Measurements from ENCODE around the gene FOXO4.
"Not testable (repeated sequence)": the region's sequence is repeated elsewhere in the genome, so short reads cannot be mapped to it uniquely, and the experiment has no call there.

Gene FOXO4

DNA sequence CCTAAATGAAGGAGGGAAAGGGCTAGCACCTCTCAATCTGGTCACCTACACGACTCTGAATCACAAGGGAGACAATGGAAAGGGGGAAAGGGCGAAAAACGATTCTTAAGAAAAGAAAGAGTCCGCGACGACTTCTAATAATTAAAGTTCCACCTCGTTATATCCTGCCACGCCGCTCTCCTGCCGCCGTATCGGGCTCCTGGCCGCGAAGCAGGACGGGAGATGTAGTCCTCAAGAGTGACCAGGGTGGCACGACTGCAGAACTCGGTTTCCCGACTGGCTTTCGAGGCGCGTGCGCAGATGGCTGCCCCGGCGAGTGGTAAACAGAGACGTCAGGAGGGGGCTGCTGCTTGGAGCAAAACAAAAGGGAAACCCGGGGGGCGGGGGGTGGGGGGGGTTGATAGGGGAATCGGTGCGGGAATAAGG lies at the start of gene FOXO4:
Gene FOXO4 (plus strand): TSS at position 297 of the 426 bp plus-strand sequence. CDS start 678 bp downstream, outside the sequence.
- peak; percentile 74 for FAIRE-seq

DNA sequence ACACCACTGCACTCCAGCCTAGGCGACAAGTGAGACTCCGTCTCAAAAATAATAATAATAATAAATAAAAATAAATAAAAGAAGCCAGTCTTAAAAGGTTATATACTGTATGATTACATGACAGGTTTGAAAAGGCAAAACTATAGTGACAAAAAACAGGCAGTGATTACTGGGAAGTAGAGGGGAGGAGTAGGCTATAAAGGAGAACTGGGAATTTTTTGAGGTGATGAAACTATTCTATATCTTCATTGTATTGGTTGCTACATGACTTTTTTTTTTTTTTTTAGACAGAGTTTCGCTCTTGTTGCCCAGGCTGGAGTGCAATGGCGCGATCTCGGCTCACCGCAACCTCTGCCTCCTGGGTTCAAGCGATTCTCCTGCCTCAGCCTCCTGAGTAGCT lies 47.8 kb upstream of the FOXO4 start:
- not testable (repeated sequence) for FAIRE-seq

- no peak for FAIRE-seq
Measured at GRCh38 chrX:71052721-71053120, 42.9 kb upstream of the FOXO4 start.

- FAIRE-seq = no peak
Measured at GRCh38 chrX:71053217-71053621, 42.4 kb upstream of the FOXO4 start.

GRCh38 chrX:71056867-71057266 lies 38.8 kb upstream of the FOXO4 start:
- no peak for FAIRE-seq

- no peak for FAIRE-seq
Measured at GRCh38 chrX:71057848-71058530, 37.7 kb upstream of the FOXO4 start.

GRCh38 chrX:71060127-71060526 lies 35.5 kb upstream of the FOXO4 start:
- FAIRE-seq = no peak

DNA sequence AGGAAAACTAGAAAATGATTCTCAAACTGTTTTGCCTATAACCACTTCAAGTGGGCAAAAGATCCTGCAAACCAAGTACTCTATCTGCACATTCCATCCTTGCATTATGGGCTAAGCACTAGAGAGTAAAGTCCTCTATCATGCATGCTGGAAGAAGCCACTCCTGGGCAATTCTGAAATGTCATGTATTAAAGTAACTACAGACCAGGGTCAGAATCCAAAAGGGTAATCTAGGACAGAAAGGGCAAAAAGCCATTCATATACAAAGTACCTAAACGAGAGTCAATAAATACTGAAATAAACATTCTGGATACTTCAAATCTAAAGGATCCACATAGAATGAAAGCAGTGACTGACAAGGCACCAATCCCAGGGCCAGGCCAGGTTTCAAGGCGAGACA lies 28.6 kb upstream of the FOXO4 start:
- FAIRE-seq = no peak

GRCh38 chrX:71067712-71068043 lies 28.0 kb upstream of the FOXO4 start:
- FAIRE-seq = no peak

DNA sequence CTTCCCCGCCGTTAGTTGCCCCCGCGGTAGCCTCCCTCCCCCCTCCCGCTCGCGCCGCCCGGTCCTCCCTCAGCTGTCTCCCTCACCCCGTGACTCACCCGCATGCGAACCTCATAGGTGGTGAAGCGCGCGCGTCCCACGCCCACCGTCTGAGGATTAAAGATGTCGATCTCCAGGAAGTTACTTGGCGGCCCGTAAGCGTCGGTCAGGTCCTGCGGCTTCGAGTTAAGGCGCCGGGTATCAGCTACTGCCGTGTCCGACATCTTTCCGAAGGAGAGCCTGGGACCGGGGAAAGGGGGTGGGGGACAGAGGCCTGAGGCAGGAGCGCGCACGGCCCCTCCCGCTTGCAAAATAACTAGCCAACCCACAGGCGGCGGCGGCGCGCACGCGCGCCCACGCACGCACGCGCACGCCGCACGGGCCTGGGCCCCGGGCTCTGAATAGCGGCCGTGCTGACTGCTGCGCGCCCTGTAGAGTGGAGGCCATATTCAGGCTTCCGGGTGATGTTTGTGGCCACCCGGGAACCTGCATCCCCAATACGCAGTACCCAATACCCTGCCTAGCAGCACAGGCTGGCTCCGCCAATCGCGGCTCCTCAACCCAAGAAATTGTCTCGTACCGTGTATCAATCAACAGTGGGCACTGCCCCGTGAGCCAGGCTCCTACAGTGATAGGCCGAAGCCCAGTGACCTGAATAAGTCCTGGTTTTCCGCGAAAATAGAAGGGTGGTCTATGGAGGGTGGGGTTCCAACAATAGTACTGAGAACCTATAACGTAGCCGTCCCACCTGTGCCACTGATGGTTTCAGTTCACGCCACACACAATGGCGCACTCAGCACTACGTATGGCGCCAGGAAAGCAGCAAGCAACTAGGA lies 27.4 kb upstream of the FOXO4 start, which contains the start of gene SNX12:
Gene SNX12 (minus strand): TSS at position 291 of the 875 bp plus-strand sequence. CDS start 28 bp downstream, at position 263.
- peak; percentile 25 for FAIRE-seq

GRCh38 chrX:71070531-71070930 lies 25.1 kb upstream of the FOXO4 start:
- no peak for FAIRE-seq

GRCh38 chrX:71081330-71082123 lies 14.1 kb upstream of the FOXO4 start:
- no peak for FAIRE-seq

DNA sequence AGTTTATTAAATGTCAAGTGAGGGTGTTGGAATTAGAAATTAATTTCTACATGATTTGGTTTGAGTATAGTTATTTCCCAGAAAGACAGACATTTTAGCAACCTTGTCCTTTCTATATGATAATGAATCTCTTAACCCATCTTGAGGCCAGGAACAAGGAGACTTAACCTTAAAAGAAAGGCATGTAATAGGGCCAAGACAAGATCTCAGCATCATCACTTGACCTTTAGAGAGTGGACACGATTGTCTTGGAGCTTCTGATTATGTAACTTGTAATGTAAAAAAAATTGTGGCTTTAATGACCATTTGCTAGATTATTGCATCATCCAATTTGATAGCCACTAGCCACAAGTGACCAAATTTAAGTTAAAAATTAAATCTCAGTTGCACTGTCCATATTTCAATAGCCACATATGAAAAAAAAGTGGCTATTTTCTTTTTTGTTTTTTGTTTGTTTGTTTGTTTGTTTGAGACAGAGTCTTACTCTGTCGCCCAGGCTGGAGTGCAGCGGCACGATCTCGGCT lies 13.5 kb upstream of the FOXO4 start:
- FAIRE-seq = no peak

- no peak for FAIRE-seq
Measured at GRCh38 chrX:71082822-71083221, 12.8 kb upstream of the FOXO4 start.

DNA sequence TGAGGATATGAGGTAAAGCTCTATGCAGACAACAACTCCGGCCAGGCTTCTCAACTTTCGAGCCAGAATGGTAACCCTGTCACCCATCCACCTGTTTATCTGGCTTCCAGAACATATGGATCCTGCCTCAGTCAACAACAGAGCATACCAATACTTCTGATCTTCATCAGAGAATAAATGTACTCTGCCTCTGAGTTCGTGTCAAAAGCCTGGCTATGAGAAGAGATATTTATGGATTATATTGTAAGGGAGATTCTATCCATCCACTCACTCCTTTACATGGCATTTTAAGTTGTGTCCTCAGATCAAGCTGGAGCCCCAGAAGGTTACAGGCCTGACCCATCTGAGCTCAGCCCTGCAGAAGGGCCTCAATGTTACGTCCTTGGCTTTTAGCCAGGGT lies 9.8 kb upstream of the FOXO4 start:
- no peak for FAIRE-seq

GRCh38 chrX:71091263-71091662 lies 4.4 kb upstream of the FOXO4 start:
- no peak for FAIRE-seq

DNA sequence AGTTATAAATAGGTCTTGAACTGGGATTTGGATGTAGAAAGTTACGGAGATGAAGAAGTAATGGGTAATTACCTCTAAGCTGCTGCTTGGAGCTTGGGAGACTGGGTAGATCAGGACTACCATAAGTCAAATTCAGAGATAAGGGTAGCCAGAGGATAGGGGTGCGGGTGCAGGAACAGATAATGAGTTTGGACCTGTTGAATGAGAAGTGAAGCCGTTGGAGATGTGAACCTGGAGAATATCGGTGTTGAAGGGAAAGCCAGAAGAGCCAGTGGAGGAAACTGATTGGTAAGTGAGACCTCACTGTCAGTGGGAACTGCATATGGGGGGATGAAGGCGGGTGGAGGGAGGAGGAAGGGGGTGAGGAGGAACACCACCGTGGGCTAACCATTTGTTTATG lies 618 bp upstream of the FOXO4 start:
- FAIRE-seq = no peak

DNA sequence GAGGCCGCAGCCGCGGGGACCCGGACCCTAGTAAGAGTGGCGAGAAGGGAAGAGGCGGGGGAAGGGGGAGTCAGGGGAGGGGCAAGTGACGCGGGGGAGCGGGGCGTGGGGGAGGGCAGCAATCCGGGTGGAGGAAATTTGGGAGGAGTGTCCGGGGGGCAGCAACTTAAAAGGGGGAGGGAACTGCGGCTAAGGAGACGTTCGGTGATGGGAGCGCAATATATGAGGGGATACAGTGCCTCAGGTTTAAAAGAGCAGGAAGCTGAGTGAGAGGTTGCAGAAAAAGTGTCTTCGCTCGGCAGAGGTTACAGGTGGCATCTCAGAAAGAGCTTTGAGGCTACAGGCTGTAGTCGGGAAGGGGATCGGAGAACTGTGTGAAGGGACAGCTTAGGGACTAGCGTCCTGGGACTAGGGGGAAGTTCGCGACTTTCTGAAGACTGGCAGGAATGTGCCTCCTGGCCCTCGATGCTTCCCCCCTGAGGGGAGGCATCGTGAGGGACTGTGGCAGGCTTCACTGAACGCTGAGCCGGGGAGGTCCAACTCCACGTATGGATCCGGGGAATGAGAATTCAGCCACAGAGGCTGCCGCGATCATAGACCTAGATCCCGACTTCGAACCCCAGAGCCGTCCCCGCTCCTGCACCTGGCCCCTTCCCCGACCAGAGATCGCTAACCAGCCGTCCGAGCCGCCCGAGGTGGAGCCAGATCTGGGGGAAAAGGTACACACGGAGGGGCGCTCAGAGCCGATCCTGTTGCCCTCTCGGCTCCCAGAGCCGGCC lies 519 bp downstream of the FOXO4 start:
- FAIRE-seq = no peak

DNA sequence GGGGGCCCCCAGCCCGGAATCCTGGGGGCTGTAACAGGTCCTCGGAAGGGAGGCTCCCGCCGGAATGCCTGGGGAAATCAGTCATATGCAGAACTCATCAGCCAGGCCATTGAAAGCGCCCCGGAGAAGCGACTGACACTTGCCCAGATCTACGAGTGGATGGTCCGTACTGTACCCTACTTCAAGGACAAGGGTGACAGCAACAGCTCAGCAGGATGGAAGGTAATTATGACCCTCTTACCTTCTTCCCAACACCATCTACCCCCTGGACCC lies 1.0 kb downstream of the FOXO4 start:
- FAIRE-seq = no peak

DNA sequence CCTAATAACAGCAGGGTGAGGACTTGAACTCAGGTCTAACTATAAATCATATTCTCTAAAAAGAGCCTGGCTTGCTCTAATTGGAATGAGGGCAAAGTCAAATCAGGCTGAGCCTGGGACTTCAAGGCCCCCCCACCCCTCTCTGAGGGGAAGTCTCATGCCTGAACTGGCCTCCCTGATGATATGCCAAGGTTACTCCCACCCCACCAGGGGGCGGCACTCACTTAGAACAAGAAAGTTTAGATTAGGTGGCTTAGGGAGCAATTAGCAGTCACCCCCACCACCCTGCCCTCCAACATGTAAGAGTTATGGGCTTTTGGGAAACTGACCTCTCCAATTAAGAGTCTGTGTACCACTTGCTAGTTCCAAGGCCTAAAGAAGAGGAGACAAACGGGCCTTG lies 2.7 kb downstream of the FOXO4 start:
- no peak for FAIRE-seq

DNA sequence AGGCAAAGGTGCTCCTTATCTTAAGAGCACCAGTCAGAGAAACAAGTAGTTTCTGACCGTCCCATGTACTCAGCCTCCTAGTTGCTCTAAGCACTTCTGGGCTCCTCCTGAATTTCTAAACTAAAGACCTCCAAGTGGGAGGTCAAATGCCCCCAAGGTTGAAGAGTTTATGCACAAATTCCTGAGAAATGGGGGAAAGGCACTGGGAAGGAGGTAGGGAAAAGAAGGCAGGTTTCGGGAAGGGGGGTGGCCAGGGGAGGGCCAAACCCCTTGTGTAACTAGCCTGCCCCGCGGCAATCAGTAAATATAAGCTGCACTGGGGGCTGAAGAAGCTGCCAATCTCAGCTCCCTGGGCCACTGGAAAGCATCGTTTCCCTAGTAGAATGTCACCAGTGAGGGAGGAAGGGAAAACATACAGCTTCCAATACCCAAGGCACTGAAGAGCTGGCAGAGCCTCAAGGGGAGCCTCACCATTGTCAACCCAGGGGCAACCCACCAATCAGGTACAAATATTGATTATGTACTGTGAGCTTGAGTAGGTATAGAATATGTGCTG lies 3.4 kb downstream of the FOXO4 start:
- FAIRE-seq = no peak

DNA sequence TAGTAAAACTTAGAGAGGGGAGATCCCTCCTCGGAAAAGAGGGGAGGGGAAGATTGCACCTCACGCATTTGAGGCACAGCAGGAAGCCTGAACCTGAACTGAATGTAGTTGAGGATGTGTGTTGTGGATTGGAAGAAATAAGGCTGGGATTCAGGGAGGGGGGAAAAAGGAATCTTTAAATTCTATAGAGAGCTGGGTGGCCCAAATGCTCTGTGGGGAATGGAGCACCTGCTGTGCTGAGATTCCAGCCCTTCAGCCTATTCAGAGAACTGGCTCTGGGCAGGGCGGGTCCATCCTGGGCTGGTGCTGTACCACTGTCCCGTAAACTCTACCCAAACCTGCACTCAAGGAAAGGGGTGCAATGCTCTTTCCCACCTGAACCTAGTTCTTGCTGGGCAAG lies 4.1 kb downstream of the FOXO4 start:
- FAIRE-seq = no peak
